Uterus (tissue), 2 donors: ENCODE results near the gene CDC5L.

Experiments used
- POLR2A ChIP-seq, 2 donors: fragments of 450-650 bp; IDR thresholded peaks; one replicate each; pipeline ENCODE4 v1.6.1; 2016; ENCODE audit warnings: antibody characterized with exemption in 2 of 2, mild to moderate bottlenecking in 1 of 2, moderate library complexity in 1 of 2
- TF ChIP-seq, protein P1 (sequence below), 4 experiments: fragments of 200-600 bp in 2 of 4; fragments of 450-650 bp in 2 of 4; sonication (generic) in 2 of 4; IDR thresholded peaks; one replicate each; pipeline ENCODE4 v1.5.1; 2016 to 2019; ENCODE audit warnings: antibody characterized with exemption in 4 of 4, mild to moderate bottlenecking in 2 of 4, moderate library complexity in 1 of 4

DNA sequence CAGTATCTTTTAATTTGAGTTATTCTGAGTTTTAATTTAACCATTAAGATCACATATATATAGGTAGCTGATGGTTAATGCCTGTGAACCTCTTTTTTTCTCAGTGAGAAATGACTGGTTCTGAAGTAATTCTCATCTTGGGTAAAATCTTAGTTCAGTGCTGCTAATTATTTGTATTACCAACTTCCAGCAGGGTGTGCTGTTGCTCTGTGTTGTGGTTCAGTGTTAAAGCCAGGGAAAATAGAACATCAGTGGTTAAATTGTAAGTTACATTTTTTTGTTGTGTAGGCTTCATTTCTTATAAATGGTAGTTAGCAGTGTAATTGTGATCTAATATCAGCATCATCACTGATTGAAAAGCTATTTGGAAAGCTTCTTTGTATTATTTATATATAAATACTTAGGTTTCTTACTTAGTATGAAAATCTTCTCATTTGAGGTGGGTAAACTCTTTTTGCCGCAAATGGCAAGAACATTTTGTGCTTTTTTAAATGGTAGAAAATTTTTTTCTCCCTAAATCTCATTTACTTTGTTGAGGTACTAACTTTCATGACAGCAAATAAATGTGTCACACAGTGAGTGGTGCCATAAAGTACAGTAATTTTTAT is 43.7 kb downstream of the CDC5L start:
- TF ChIP-seq, protein P1, sequence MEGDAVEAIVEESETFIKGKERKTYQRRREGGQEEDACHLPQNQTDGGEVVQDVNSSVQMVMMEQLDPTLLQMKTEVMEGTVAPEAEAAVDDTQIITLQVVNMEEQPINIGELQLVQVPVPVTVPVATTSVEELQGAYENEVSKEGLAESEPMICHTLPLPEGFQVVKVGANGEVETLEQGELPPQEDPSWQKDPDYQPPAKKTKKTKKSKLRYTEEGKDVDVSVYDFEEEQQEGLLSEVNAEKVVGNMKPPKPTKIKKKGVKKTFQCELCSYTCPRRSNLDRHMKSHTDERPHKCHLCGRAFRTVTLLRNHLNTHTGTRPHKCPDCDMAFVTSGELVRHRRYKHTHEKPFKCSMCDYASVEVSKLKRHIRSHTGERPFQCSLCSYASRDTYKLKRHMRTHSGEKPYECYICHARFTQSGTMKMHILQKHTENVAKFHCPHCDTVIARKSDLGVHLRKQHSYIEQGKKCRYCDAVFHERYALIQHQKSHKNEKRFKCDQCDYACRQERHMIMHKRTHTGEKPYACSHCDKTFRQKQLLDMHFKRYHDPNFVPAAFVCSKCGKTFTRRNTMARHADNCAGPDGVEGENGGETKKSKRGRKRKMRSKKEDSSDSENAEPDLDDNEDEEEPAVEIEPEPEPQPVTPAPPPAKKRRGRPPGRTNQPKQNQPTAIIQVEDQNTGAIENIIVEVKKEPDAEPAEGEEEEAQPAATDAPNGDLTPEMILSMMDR (IDR thresholded peaks at IDR 0.05), result peak; percentile 57 to 67 (median 63)
- TF ChIP-seq POLR2A (IDR thresholded peaks at IDR 0.05), result no peak
